Neural cell (in vitro differentiated cells): ENCODE measurements around the gene ABCC5. TPM values are rescaled to one million over a fixed set of nuclear protein-coding genes. Genes with fewer than 3 reads are reported as not detected.

ENCODE experiments used
- H2AFZ ChIP-seq: fragments of 200-600, 300-800 bp; sonication (generic), shearing (Covaris generic); 2 replicates; pipeline ENCODE4 v1.6.0; 2014; ENCODE audit warnings: low read depth, mild to moderate bottlenecking, antibody characterized with exemption, low read length, moderate library complexity
- H3F3A ChIP-seq: fragments of 200-600 bp; shearing (Covaris generic); 2 replicates; pipeline ENCODE4 v1.6.1; 2016; ENCODE audit warnings: mild to moderate bottlenecking, moderate library complexity, mixed read lengths, antibody characterized with exemption, low read length; ENCODE audit not compliant: insufficient read depth, poor library complexity, severe bottlenecking
- H3K27ac ChIP-seq: fragments of 200-600, 300-800 bp; sonication (generic), shearing (Covaris generic); 2 replicates; pipeline ENCODE4 v1.5.1; 2014; ENCODE audit warnings: mild to moderate bottlenecking, low read length, moderate library complexity
- H3K27me3 ChIP-seq: fragments of 300-800, 200-600 bp; sonication (generic), shearing (Covaris generic); 2 replicates; pipeline ENCODE4 v1.6.0; 2014; ENCODE audit warnings: mild to moderate bottlenecking, low read depth, low read length, moderate library complexity; ENCODE audit not compliant: insufficient read depth
- H3K36me3 ChIP-seq: fragments of 300-800, 200-600 bp; sonication (generic), shearing (Covaris generic); 2 replicates; pipeline ENCODE4 v1.5.1; 2014; ENCODE audit warnings: mild to moderate bottlenecking, antibody characterized with exemption, low read length, moderate library complexity; ENCODE audit not compliant: insufficient read depth
- H3K4me2 ChIP-seq: fragments of 300-800, 200-600 bp; sonication (generic), shearing (Covaris generic); 2 replicates; pipeline ENCODE4 v1.6.0; 2014; ENCODE audit warnings: mild to moderate bottlenecking, low read length
- H3K4me3 ChIP-seq: fragments of 300-800, 200-600 bp; sonication (generic), shearing (Covaris generic); 2 replicates; pipeline ENCODE4 v1.5.1; 2014; ENCODE audit warnings: mild to moderate bottlenecking, low read length, moderate library complexity
- H3K79me2 ChIP-seq: fragments of 200-600 bp; shearing (Covaris generic); replicated peaks from 2 replicates; pipeline ENCODE4 v1.6.0; 2014; ENCODE audit warnings: mild to moderate bottlenecking, low read length, moderate library complexity; ENCODE audit not compliant: insufficient read depth
- H3K9ac ChIP-seq: fragments of 300-800, 200-600 bp; sonication (generic), shearing (Covaris generic); 2 replicates; pipeline ENCODE4 v1.6.1; 2016; ENCODE audit warnings: mild to moderate bottlenecking, low read length, mixed read lengths
- H3K9me2 ChIP-seq: fragments of 200-600 bp; shearing (Covaris generic); 2 replicates; pipeline ENCODE4 v1.6.1; 2016; ENCODE audit warnings: mild to moderate bottlenecking, low read length, mixed read lengths; ENCODE audit not compliant: insufficient read depth
- H3K9me3 ChIP-seq: fragments of 200-600, 300-800 bp; sonication (generic), shearing (Covaris generic); 2 replicates; pipeline ENCODE4 v1.6.1; 2016; ENCODE audit warnings: mild to moderate bottlenecking, mixed run types, low read length, moderate library complexity, mixed read lengths
- H4K20me1 ChIP-seq: fragments of 200-600 bp; shearing (Covaris generic); 2 replicates; pipeline ENCODE4 v1.6.1; 2016; ENCODE audit warnings: mild to moderate bottlenecking, mixed run types; ENCODE audit not compliant: insufficient read depth
- EP300 ChIP-seq: fragments of 450-650 bp; conservative IDR thresholded peaks from 2 replicates; pipeline ENCODE4 v1.6.1; 2014; ENCODE audit warnings: antibody characterized with exemption, mild to moderate bottlenecking, moderate library complexity; ENCODE audit not compliant: poor library complexity, severe bottlenecking
- EZH2 ChIP-seq: fragments of 200-600, 300-800 bp; shearing (Covaris generic), sonication (generic); IDR thresholded peaks from 2 replicates; pipeline ENCODE4 v1.6.1; 2014; ENCODE audit warnings: antibody characterized with exemption, low read length, borderline replicate concordance, mild to moderate bottlenecking; ENCODE audit not compliant: insufficient read depth, poor library complexity, severe bottlenecking
- MXI1 ChIP-seq: fragments of 450-650 bp; conservative IDR thresholded peaks from 2 replicates; pipeline ENCODE4 v1.6.1; 2014; ENCODE audit warnings: antibody characterized with exemption, mild to moderate bottlenecking; ENCODE audit not compliant: poor library complexity, severe bottlenecking
- POLR2AphosphoS5 ChIP-seq: IDR thresholded peaks from 2 replicates; pipeline ENCODE4 v1.6.1; 2012
- RAD21 ChIP-seq: fragments of 450-650 bp; conservative IDR thresholded peaks from 2 replicates; pipeline ENCODE4 v1.6.1; 2014; ENCODE audit warnings: antibody characterized with exemption, mild to moderate bottlenecking, moderate library complexity
- SMC3 ChIP-seq: fragments of 450-650 bp; conservative IDR thresholded peaks from 2 replicates; pipeline ENCODE4 v1.6.1; 2014; ENCODE audit warnings: antibody characterized with exemption, mild to moderate bottlenecking, moderate library complexity; ENCODE audit not compliant: poor library complexity
- TAF1 ChIP-seq: IDR thresholded peaks from 2 replicates; pipeline ENCODE4 v1.6.1; 2012; ENCODE audit warnings: low read depth
- polyA plus RNA-seq: library from polyadenylated mRNA; depleted of rRNA; stranded (reverse); fragments of >200 nt; gene quantifications from 2 replicates; pipeline ENCODE4 v1.2.3, GENCODE V29; 2014
- TF ChIP-seq, protein P1 (sequence below): fragments of 450-650 bp; IDR thresholded peaks from 2 replicates; pipeline ENCODE4 v1.5.1; 2014; ENCODE audit warnings: antibody characterized with exemption, mild to moderate bottlenecking, moderate library complexity; ENCODE audit not compliant: poor library complexity, severe bottlenecking
- TF ChIP-seq, protein P2 (sequence below): IDR thresholded peaks from 2 replicates; pipeline ENCODE4 v1.6.1; 2012; ENCODE audit warnings: borderline replicate concordance

The ABCC5 gene
- polyA plus RNA-seq, 1 donor from 2014 or later = 227 TPM

DNA sequence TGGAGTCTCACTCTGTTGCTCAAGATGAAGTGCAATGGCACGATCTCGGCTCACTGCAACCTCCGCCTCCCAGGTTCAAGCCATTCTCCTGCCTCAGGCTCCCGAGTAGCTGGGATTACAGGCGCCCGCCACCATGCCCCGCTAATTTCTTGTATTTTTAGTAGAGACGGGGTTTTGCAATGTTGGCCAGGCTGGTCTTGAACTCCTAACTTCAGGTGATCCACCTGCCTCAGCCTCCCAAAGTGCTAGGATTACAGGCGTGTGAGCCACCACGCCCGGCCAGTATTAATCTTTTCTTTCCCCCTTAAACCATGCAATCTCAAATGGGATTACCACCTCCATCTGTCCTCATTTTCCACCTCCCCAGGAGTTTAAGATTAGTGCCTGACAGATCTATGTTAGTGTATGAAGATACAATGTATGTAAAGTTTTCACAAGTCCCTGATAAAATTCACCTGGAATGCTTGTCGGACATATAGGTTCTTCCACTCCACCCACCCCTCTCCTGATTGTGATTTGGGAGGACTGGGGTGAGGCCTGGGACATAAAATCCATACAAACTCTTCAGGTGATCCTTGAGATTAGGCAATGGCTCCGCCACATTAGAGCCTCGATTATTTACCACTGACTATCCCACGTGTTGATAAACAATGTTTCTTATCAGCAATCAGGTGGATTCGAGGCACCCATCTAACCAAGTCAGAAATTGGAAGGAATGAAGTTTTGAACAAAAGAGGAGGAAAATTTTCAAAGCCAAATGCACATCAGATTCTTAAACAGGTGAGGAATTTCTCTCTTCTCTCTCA, 134.2 kb downstream of the ABCC5 start:
- TF ChIP-seq, protein P1, sequence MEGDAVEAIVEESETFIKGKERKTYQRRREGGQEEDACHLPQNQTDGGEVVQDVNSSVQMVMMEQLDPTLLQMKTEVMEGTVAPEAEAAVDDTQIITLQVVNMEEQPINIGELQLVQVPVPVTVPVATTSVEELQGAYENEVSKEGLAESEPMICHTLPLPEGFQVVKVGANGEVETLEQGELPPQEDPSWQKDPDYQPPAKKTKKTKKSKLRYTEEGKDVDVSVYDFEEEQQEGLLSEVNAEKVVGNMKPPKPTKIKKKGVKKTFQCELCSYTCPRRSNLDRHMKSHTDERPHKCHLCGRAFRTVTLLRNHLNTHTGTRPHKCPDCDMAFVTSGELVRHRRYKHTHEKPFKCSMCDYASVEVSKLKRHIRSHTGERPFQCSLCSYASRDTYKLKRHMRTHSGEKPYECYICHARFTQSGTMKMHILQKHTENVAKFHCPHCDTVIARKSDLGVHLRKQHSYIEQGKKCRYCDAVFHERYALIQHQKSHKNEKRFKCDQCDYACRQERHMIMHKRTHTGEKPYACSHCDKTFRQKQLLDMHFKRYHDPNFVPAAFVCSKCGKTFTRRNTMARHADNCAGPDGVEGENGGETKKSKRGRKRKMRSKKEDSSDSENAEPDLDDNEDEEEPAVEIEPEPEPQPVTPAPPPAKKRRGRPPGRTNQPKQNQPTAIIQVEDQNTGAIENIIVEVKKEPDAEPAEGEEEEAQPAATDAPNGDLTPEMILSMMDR = no peak
- TF ChIP-seq, protein P2, sequence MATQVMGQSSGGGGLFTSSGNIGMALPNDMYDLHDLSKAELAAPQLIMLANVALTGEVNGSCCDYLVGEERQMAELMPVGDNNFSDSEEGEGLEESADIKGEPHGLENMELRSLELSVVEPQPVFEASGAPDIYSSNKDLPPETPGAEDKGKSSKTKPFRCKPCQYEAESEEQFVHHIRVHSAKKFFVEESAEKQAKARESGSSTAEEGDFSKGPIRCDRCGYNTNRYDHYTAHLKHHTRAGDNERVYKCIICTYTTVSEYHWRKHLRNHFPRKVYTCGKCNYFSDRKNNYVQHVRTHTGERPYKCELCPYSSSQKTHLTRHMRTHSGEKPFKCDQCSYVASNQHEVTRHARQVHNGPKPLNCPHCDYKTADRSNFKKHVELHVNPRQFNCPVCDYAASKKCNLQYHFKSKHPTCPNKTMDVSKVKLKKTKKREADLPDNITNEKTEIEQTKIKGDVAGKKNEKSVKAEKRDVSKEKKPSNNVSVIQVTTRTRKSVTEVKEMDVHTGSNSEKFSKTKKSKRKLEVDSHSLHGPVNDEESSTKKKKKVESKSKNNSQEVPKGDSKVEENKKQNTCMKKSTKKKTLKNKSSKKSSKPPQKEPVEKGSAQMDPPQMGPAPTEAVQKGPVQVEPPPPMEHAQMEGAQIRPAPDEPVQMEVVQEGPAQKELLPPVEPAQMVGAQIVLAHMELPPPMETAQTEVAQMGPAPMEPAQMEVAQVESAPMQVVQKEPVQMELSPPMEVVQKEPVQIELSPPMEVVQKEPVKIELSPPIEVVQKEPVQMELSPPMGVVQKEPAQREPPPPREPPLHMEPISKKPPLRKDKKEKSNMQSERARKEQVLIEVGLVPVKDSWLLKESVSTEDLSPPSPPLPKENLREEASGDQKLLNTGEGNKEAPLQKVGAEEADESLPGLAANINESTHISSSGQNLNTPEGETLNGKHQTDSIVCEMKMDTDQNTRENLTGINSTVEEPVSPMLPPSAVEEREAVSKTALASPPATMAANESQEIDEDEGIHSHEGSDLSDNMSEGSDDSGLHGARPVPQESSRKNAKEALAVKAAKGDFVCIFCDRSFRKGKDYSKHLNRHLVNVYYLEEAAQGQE = no peak
- TF ChIP-seq SMC3 (no peak), TAF1 (no peak), MXI1 (no peak)
- H3K79me2 ChIP-seq = peaks cover 37% of the 10 kb centered on the region
- no peaks in the 10 kb centered on the region for H3K9me2 ChIP-seq
- no peaks in the 10 kb centered on the region for H3F3A ChIP-seq
- no peaks in the 10 kb centered on the region for H3K9me3 ChIP-seq
- H2AFZ ChIP-seq = no peak overlapping the region
- H3K27me3 ChIP-seq = peaks cover 2% of the 10 kb centered on the region
- H3K4me3 ChIP-seq = peak overlapping the region; percentile 91
- no peaks in the 10 kb centered on the region for H3K36me3 ChIP-seq
- H3K9ac ChIP-seq = peak overlapping the region; percentile 89
- no peaks in the 10 kb centered on the region for H4K20me1 ChIP-seq
- H3K27ac ChIP-seq = peak overlapping the region; percentile 75
- H3K4me2 ChIP-seq = peak overlapping the region; percentile 90

DNA sequence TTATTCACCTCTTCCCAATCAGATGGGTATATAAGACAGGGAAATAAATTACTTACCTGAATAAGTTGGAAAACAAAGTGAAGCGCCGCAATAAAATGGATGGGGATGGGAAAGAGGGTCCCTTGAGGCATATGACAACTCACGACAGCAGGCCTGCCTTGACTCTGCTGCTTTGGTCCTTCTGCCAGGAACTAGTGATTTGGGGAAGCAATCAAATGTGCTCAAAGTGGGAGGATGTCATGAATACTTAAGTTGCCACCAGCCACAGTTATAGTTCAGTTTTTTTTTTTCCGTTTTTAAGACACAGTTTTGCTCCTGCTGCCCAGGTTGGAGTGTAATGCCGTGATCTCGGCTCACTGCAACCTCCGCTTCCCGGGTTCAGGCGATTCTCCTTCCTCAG, 137.6 kb downstream of the ABCC5 start:
- TF ChIP-seq SMC3 = no peak
- TF ChIP-seq POLR2AphosphoS5 = no peak
- no peak for TF ChIP-seq EZH2
- TF ChIP-seq, protein P1 = no peak
- TF ChIP-seq MXI1 = no peak
- no peak for TF ChIP-seq EP300
- TF ChIP-seq, protein P2 = no peak
- no peak for TF ChIP-seq TAF1
- no peak for TF ChIP-seq RAD21
- Histone ChIP-seq H3K27me3 (no peaks in the 10 kb centered on the region), H4K20me1 (no peaks in the 10 kb centered on the region), H3K4me2 (no peak overlapping the region), H3K79me2 (peaks cover 40% of the 10 kb centered on the region), H3K9me3 (no peaks in the 10 kb centered on the region), H3F3A (no peaks in the 10 kb centered on the region), H3K4me3 (no peak overlapping the region), H3K36me3 (no peaks in the 10 kb centered on the region), H2AFZ (no peak overlapping the region), H3K9me2 (no peaks in the 10 kb centered on the region), H3K27ac (no peak overlapping the region), H3K9ac (no peak overlapping the region)
